ENCODE data around the gene RNH1.

GRCh38 chr11:506995-507726, at the start of gene RNH1:
- TF ChIP-seq CTCF (IDR thresholded peaks at IDR 0.05; ENCODE audit: low read depth, low read length, poor library complexity, severe bottlenecking) (no peak), EZH2phosphoT487 (IDR thresholded peaks at IDR 0.05; ENCODE audit: borderline replicate concordance, low read length) (no peak)
